ENCODE data around the gene FKBP4. TPM values are rescaled to one million over a fixed set of nuclear protein-coding genes. Genes with fewer than 3 reads are reported as not detected.

FKBP4 gene
- total and polyA plus RNA-seq, 2 of the 13 experiments (the other 11 are each of a cell fraction or from before 2014, with no cell fraction given): 25.7 to 66.1 TPM

DNA sequence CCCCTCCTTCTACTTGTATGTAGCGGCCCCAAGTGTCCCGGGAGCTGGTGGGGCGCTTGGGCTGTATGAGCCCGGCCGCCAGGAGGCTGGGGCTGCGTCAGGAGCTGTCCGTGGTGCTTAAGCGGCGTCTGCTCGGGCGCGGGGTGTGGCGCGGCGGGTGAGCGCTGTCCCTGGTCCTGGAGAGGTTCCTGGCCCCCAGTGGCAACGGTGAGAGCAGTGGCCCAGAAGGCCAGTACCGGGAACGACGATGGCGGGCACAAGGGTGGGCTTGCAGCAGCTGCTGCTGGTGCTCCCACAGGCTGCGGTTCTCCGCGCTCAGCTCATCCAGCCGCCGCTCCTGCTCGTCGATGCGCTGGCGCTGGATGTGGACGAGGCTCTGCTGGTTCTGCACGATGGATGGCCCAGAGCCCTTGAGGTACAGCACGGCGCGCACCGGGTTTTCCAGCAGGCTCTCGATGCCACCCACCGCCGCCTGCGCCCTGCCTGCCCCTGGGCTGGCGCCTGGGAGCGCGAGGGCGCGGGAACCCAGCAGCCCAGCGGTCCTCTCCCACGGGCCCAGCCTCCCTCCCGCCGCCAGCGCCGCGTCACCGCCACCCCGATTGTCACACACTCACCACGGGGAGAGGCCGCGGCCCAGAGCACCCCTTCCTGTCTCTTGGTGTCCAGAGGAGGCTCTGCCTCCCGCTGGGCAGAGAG lies 41.9 kb upstream of the FKBP4 start (continued):
- TF ChIP-seq, protein P1, sequence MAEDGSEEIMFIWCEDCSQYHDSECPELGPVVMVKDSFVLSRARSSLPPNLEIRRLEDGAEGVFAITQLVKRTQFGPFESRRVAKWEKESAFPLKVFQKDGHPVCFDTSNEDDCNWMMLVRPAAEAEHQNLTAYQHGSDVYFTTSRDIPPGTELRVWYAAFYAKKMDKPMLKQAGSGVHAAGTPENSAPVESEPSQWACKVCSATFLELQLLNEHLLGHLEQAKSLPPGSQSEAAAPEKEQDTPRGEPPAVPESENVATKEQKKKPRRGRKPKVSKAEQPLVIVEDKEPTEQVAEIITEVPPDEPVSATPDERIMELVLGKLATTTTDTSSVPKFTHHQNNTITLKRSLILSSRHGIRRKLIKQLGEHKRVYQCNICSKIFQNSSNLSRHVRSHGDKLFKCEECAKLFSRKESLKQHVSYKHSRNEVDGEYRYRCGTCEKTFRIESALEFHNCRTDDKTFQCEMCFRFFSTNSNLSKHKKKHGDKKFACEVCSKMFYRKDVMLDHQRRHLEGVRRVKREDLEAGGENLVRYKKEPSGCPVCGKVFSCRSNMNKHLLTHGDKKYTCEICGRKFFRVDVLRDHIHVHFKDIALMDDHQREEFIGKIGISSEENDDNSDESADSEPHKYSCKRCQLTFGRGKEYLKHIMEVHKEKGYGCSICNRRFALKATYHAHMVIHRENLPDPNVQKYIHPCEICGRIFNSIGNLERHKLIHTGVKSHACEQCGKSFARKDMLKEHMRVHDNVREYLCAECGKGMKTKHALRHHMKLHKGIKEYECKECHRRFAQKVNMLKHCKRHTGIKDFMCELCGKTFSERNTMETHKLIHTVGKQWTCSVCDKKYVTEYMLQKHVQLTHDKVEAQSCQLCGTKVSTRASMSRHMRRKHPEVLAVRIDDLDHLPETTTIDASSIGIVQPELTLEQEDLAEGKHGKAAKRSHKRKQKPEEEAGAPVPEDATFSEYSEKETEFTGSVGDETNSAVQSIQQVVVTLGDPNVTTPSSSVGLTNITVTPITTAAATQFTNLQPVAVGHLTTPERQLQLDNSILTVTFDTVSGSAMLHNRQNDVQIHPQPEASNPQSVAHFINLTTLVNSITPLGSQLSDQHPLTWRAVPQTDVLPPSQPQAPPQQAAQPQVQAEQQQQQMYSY (CRISPR knock-in tag; IDR thresholded peaks at IDR 0.05): peak; percentile 92
- peak; percentile 99 for TF ChIP-seq ZNF44 (CRISPR knock-in tag; IDR thresholded peaks at IDR 0.05)
- TF ChIP-seq SIX4 (CRISPR knock-in tag; IDR thresholded peaks at IDR 0.05): peak; percentile 96
- no peak for TF ChIP-seq TRIM24 (CRISPR knock-in tag; IDR thresholded peaks at IDR 0.05)
- TF ChIP-seq ZFP82 (CRISPR knock-in tag; IDR thresholded peaks at IDR 0.05; ENCODE audit: borderline replicate concordance): peak; percentile 100
- TF ChIP-seq, protein P2, sequence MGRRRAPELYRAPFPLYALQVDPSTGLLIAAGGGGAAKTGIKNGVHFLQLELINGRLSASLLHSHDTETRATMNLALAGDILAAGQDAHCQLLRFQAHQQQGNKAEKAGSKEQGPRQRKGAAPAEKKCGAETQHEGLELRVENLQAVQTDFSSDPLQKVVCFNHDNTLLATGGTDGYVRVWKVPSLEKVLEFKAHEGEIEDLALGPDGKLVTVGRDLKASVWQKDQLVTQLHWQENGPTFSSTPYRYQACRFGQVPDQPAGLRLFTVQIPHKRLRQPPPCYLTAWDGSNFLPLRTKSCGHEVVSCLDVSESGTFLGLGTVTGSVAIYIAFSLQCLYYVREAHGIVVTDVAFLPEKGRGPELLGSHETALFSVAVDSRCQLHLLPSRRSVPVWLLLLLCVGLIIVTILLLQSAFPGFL (CRISPR knock-in tag; IDR thresholded peaks at IDR 0.05): peak; percentile 99
- peak; percentile 93 for TF ChIP-seq ZSCAN22 (CRISPR knock-in tag; IDR thresholded peaks at IDR 0.05)
- no peak for TF ChIP-seq HNRNPL (IDR thresholded peaks at IDR 0.05; ENCODE audit: low read depth, low read length)
- TF ChIP-seq, protein P3, sequence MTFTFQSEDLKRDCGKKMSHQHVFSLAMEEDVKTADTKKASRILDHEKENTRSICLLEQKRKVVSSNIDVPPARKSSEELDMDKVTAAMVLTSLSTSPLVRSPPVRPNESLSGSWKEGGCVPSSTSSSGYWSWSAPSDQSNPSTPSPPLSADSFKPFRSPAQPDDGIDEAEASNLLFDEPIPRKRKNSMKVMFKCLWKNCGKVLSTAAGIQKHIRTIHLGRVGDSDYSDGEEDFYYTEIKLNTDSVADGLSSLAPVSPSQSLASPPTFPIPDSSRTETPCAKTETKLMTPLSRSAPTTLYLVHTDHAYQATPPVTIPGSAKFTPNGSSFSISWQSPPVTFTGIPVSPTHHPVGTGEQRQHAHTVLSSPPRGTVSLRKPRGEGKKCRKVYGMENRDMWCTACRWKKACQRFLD (CRISPR knock-in tag; IDR thresholded peaks at IDR 0.05; ENCODE audit: borderline replicate concordance): peak; percentile 100
- TF ChIP-seq, protein P4, sequence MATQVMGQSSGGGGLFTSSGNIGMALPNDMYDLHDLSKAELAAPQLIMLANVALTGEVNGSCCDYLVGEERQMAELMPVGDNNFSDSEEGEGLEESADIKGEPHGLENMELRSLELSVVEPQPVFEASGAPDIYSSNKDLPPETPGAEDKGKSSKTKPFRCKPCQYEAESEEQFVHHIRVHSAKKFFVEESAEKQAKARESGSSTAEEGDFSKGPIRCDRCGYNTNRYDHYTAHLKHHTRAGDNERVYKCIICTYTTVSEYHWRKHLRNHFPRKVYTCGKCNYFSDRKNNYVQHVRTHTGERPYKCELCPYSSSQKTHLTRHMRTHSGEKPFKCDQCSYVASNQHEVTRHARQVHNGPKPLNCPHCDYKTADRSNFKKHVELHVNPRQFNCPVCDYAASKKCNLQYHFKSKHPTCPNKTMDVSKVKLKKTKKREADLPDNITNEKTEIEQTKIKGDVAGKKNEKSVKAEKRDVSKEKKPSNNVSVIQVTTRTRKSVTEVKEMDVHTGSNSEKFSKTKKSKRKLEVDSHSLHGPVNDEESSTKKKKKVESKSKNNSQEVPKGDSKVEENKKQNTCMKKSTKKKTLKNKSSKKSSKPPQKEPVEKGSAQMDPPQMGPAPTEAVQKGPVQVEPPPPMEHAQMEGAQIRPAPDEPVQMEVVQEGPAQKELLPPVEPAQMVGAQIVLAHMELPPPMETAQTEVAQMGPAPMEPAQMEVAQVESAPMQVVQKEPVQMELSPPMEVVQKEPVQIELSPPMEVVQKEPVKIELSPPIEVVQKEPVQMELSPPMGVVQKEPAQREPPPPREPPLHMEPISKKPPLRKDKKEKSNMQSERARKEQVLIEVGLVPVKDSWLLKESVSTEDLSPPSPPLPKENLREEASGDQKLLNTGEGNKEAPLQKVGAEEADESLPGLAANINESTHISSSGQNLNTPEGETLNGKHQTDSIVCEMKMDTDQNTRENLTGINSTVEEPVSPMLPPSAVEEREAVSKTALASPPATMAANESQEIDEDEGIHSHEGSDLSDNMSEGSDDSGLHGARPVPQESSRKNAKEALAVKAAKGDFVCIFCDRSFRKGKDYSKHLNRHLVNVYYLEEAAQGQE (IDR thresholded peaks at IDR 0.05; ENCODE audit: borderline replicate concordance in 1 of 2, low read depth in 1 of 2, low read length in 2 of 2): peak; percentile 96 to 98
- TF ChIP-seq RORA (CRISPR knock-in tag; IDR thresholded peaks at IDR 0.05): peak; percentile 97; the same call in 1 of the 2 replicates
- peak; percentile 93 for TF ChIP-seq PHF5A (CRISPR knock-in tag; IDR thresholded peaks at IDR 0.05; ENCODE audit: low read depth, unreplicated experiment)
- peak; percentile 95; the same call in 1 of the 2 replicates for TF ChIP-seq ATRX (CRISPR knock-in tag; IDR thresholded peaks at IDR 0.05; ENCODE audit: borderline replicate concordance)
- no peak for TF ChIP-seq HNRNPUL1 (IDR thresholded peaks at IDR 0.05; ENCODE audit: low read depth, low read length)
- no peak for TF ChIP-seq NCOR1 (IDR thresholded peaks at IDR 0.05; ENCODE audit: borderline replicate concordance, low read length)
- TF ChIP-seq, protein P5, sequence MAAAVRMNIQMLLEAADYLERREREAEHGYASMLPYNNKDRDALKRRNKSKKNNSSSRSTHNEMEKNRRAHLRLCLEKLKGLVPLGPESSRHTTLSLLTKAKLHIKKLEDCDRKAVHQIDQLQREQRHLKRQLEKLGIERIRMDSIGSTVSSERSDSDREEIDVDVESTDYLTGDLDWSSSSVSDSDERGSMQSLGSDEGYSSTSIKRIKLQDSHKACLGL (CRISPR knock-in tag; IDR thresholded peaks at IDR 0.05): peak; percentile 100
- peak; percentile 62; the same call in 1 of the 2 replicates for TF ChIP-seq ZNF460 (CRISPR knock-in tag; IDR thresholded peaks at IDR 0.05; ENCODE audit: borderline replicate concordance)
- no peak for TF ChIP-seq EZH2 (conservative IDR thresholded peaks at IDR 0.05; ENCODE audit: low read depth, low read length)
- TF ChIP-seq NFYC (CRISPR knock-in tag; IDR thresholded peaks at IDR 0.05): peak; percentile 68

All from HepG2 (cell line).